ENCODE measurements around the gene SERPINB10.

The SERPINB10 gene

DNA sequence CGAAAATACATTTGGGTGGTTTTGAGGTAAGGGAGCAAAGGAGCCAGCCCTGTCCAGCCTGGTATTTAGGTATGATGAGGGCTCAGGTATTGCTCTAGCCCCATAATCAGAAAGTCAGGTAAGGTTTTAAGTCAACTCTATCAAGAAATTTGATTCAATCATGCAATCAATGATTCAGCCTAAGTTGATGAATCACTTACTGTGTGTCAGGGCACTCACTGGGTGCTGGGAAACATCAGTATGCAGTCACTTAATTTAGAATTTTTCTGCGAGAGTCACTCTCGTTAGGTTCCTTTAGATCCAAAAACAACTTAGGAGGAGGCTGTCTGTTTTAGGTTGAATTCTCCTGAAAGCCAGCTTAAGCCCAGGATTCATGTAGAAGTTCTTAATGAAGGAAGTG lies 37.9 kb upstream of the SERPINB10 start:
- Histone ChIP-seq H3K4me2 (ENCODE audit: low read depth, low read length) (no peak overlapping the region), H2AFZ (ENCODE audit: low read length) (no peak overlapping the region), H3K79me2 (ENCODE audit: low read length) (no peaks in the 10 kb centered on the region), H3K9ac (ENCODE audit: low read length) (no peak overlapping the region), H3K27ac (ENCODE audit: low read length) (no peak overlapping the region), H3K9me2 (replicated peaks; ENCODE audit: insufficient read depth, low read length) (no peaks in the 10 kb centered on the region), H3K4me3 (ENCODE audit: low read length) (no peak overlapping the region), H3K36me3 (replicated peaks; ENCODE audit: insufficient read depth, low read length) (no peaks in the 10 kb centered on the region), H3F3A (ENCODE audit: insufficient read depth, low read length) (no peaks in the 10 kb centered on the region), H3K27me3 (replicated peaks; ENCODE audit: insufficient read depth, low read length) (no peaks in the 10 kb centered on the region), H4K20me1 (ENCODE audit: insufficient read depth, low read length) (no peaks in the 10 kb centered on the region), H3K4me1 (ENCODE audit: low read length) (no peaks in the 10 kb centered on the region), H3K9me3 (replicated peaks; ENCODE audit: insufficient read depth, low read length) (no peaks in the 10 kb centered on the region)
- TF ChIP-seq EZH2phosphoT487 (IDR thresholded peaks at IDR 0.05; ENCODE audit: low read length) (no peak), EZH2 (optimal IDR thresholded peaks at IDR 0.05; ENCODE audit: low read depth, low read length) (no peak)
- TF ChIP-seq, protein P1, sequence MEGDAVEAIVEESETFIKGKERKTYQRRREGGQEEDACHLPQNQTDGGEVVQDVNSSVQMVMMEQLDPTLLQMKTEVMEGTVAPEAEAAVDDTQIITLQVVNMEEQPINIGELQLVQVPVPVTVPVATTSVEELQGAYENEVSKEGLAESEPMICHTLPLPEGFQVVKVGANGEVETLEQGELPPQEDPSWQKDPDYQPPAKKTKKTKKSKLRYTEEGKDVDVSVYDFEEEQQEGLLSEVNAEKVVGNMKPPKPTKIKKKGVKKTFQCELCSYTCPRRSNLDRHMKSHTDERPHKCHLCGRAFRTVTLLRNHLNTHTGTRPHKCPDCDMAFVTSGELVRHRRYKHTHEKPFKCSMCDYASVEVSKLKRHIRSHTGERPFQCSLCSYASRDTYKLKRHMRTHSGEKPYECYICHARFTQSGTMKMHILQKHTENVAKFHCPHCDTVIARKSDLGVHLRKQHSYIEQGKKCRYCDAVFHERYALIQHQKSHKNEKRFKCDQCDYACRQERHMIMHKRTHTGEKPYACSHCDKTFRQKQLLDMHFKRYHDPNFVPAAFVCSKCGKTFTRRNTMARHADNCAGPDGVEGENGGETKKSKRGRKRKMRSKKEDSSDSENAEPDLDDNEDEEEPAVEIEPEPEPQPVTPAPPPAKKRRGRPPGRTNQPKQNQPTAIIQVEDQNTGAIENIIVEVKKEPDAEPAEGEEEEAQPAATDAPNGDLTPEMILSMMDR (IDR thresholded peaks at IDR 0.05; ENCODE audit: low read length) = no peak
- DNase-seq = no peak

DNA sequence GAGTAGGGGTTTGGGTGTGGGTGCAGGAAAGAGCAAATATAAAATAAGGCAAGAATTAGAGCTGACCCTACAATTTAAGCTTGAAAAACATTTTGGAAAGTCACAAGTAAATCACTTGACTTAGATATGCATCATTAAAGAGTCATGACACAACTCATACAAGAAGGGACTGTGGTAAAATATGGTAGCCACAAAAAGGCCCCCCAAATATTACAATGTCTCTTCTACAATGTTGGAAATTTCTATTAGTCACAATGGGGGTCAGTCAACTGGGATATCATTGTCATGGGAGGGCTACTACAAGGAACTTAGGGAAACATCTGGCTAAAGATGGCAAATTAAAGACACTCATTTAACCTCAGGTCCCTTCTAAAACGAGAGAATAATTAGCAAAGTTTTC lies 35.9 kb upstream of the SERPINB10 start:
- H3K27me3 ChIP-seq (replicated peaks; ENCODE audit: insufficient read depth, low read length) = no peaks in the 10 kb centered on the region
- H3K9me3 ChIP-seq (replicated peaks; ENCODE audit: insufficient read depth, low read length) = no peaks in the 10 kb centered on the region
- no peaks in the 10 kb centered on the region for H3K9me2 ChIP-seq (replicated peaks; ENCODE audit: insufficient read depth, low read length)
- no peak for DNase-seq
- H2AFZ ChIP-seq (ENCODE audit: low read length) = no peak overlapping the region
- no peak overlapping the region for H3K9ac ChIP-seq (ENCODE audit: low read length)
- H3F3A ChIP-seq (ENCODE audit: insufficient read depth, low read length) = no peaks in the 10 kb centered on the region
- H3K4me1 ChIP-seq (ENCODE audit: low read length) = no peaks in the 10 kb centered on the region
- no peaks in the 10 kb centered on the region for H4K20me1 ChIP-seq (ENCODE audit: insufficient read depth, low read length)
- TF ChIP-seq EZH2phosphoT487 (IDR thresholded peaks at IDR 0.05; ENCODE audit: low read length) = no peak
- no peak for TF ChIP-seq EZH2 (optimal IDR thresholded peaks at IDR 0.05; ENCODE audit: low read depth, low read length)
- TF ChIP-seq, protein P1 (IDR thresholded peaks at IDR 0.05; ENCODE audit: low read length) = no peak
- H3K4me3 ChIP-seq (ENCODE audit: low read length) = no peak overlapping the region
- no peak overlapping the region for H3K27ac ChIP-seq (ENCODE audit: low read length)
- H3K36me3 ChIP-seq (replicated peaks; ENCODE audit: insufficient read depth, low read length) = no peaks in the 10 kb centered on the region
- H3K79me2 ChIP-seq (ENCODE audit: low read length) = no peaks in the 10 kb centered on the region
- H3K4me2 ChIP-seq (ENCODE audit: low read depth, low read length) = no peak overlapping the region

DNA sequence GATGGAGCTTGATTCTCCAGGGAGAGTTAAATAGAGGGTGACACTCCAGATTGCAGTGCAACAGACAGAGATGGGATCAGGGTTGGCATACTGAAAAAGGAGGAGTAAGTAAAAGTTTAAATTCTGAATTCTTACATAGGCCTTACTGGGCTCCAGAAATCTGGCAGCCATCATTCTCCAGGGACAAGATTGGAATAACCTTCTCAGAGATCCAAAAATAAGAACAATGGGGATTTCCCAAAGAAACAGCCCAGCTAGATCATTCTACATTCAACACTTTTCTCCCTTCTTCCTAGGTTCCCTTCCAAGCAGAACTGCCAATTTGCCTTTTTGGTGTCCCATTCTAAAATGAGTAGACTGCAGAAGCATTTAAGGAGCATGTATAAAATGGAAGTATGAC lies 35.2 kb upstream of the SERPINB10 start:
- Histone ChIP-seq H3K4me3 (ENCODE audit: low read length) (no peak overlapping the region), H3K9me2 (replicated peaks; ENCODE audit: insufficient read depth, low read length) (no peaks in the 10 kb centered on the region), H3K79me2 (ENCODE audit: low read length) (no peaks in the 10 kb centered on the region), H4K20me1 (ENCODE audit: insufficient read depth, low read length) (no peaks in the 10 kb centered on the region), H3F3A (ENCODE audit: insufficient read depth, low read length) (no peaks in the 10 kb centered on the region), H2AFZ (ENCODE audit: low read length) (no peak overlapping the region), H3K27me3 (replicated peaks; ENCODE audit: insufficient read depth, low read length) (no peaks in the 10 kb centered on the region), H3K4me1 (ENCODE audit: low read length) (no peaks in the 10 kb centered on the region), H3K27ac (ENCODE audit: low read length) (no peak overlapping the region), H3K36me3 (replicated peaks; ENCODE audit: insufficient read depth, low read length) (no peaks in the 10 kb centered on the region), H3K4me2 (ENCODE audit: low read depth, low read length) (no peak overlapping the region), H3K9ac (ENCODE audit: low read length) (no peak overlapping the region), H3K9me3 (replicated peaks; ENCODE audit: insufficient read depth, low read length) (no peaks in the 10 kb centered on the region)
- no peak for TF ChIP-seq EZH2 (optimal IDR thresholded peaks at IDR 0.05; ENCODE audit: low read depth, low read length)
- no peak for TF ChIP-seq EZH2phosphoT487 (IDR thresholded peaks at IDR 0.05; ENCODE audit: low read length)
- TF ChIP-seq, protein P1 (IDR thresholded peaks at IDR 0.05; ENCODE audit: low read length) = no peak
- no peak for DNase-seq
